22Rv1 (cell line): Measurements from ENCODE around the gene PHF20.

Experiments used
- CTCF ChIP-seq: fragments of 450-650 bp; IDR thresholded peaks from 2 replicates; pipeline ENCODE4 v1.5.1; 2017; ENCODE audit warnings: mild to moderate bottlenecking
- ZFX ChIP-seq: fragments of 450-650 bp; IDR thresholded peaks from 2 replicates; pipeline ENCODE4 v1.6.1; 2017; ENCODE audit warnings: antibody characterized with exemption, borderline replicate concordance

- TF ChIP-seq CTCF (no peak), ZFX (no peak)
Observed at GRCh38 chr20:35912881-35913280, 141.1 kb downstream of the PHF20 start.
